ENCODE data around the gene DIP2A.

The DIP2A gene

GRCh38 chr21:46468108-46468774, 9.6 kb downstream of the DIP2A start:
- no peak overlapping the region for H3K4me3 ChIP-seq (ENCODE audit: low read length)
- no peak overlapping the region for H3K27ac ChIP-seq (ENCODE audit: low read depth, low read length)
- no peak overlapping the region for H3K4me2 ChIP-seq (ENCODE audit: low read length)
- no peaks in the 10 kb centered on the region for H4K20me1 ChIP-seq (ENCODE audit: control insufficient read depth, insufficient read depth, low read depth, low read length)
- no peaks in the 10 kb centered on the region for H3K9me3 ChIP-seq (ENCODE audit: control insufficient read depth, insufficient read depth, low read length)
- TF ChIP-seq EZH2phosphoT487 (IDR thresholded peaks at IDR 0.05; ENCODE audit: borderline replicate concordance, low read length) (no peak), CTCF (IDR thresholded peaks at IDR 0.05; ENCODE audit: low read depth, low read length, poor library complexity, severe bottlenecking) (no peak)
- H3F3A ChIP-seq (ENCODE audit: control insufficient read depth, insufficient read depth): no peaks in the 10 kb centered on the region
- no peaks in the 10 kb centered on the region for H3K27me3 ChIP-seq (ENCODE audit: control insufficient read depth, low read length)
- H3K36me3 ChIP-seq (ENCODE audit: control insufficient read depth, low read length): 0 out of 2 replicates have a peak, but pooled peaks cover under 1% of the 10 kb centered on the region
- no peaks in the 10 kb centered on the region for H3K9me2 ChIP-seq (replicated peaks; ENCODE audit: control insufficient read depth, low read length)
- no peaks in the 10 kb centered on the region for H3K4me1 ChIP-seq (ENCODE audit: control insufficient read depth, low read length)
- H3K79me2 ChIP-seq (ENCODE audit: control insufficient read depth, low read length): no peaks in the 10 kb centered on the region

GRCh38 chr21:46469275-46469674, 10.6 kb downstream of the DIP2A start:
- no peak overlapping the region for H3K4me2 ChIP-seq (ENCODE audit: low read length)
- no peak for TF ChIP-seq EZH2phosphoT487 (IDR thresholded peaks at IDR 0.05; ENCODE audit: borderline replicate concordance, low read length)
- no peak for TF ChIP-seq CTCF (IDR thresholded peaks at IDR 0.05; ENCODE audit: low read depth, low read length, poor library complexity, severe bottlenecking)
- no peaks in the 10 kb centered on the region for H3K36me3 ChIP-seq (ENCODE audit: control insufficient read depth, low read length)
- no peaks in the 10 kb centered on the region for H3K9me2 ChIP-seq (replicated peaks; ENCODE audit: control insufficient read depth, low read length)
- no peaks in the 10 kb centered on the region for H3K27me3 ChIP-seq (ENCODE audit: control insufficient read depth, low read length)
- H3K4me1 ChIP-seq (ENCODE audit: control insufficient read depth, low read length): no peaks in the 10 kb centered on the region
- H3F3A ChIP-seq (ENCODE audit: control insufficient read depth, insufficient read depth): no peaks in the 10 kb centered on the region
- no peaks in the 10 kb centered on the region for H4K20me1 ChIP-seq (ENCODE audit: control insufficient read depth, insufficient read depth, low read depth, low read length)
- no peaks in the 10 kb centered on the region for H3K79me2 ChIP-seq (ENCODE audit: control insufficient read depth, low read length)
- no peak overlapping the region for H3K4me3 ChIP-seq (ENCODE audit: low read length)
- H3K27ac ChIP-seq (ENCODE audit: low read depth, low read length): no peak overlapping the region
- no peaks in the 10 kb centered on the region for H3K9me3 ChIP-seq (ENCODE audit: control insufficient read depth, insufficient read depth, low read length)

- Histone ChIP-seq H3K4me3 (ENCODE audit: low read length) (no peak overlapping the region), H3K9me3 (ENCODE audit: control insufficient read depth, insufficient read depth, low read length) (no peaks in the 10 kb centered on the region), H3K79me2 (ENCODE audit: control insufficient read depth, low read length) (no peaks in the 10 kb centered on the region), H3K4me2 (ENCODE audit: low read length) (no peak overlapping the region), H3K9me2 (replicated peaks; ENCODE audit: control insufficient read depth, low read length) (no peaks in the 10 kb centered on the region), H4K20me1 (ENCODE audit: control insufficient read depth, insufficient read depth, low read depth, low read length) (no peaks in the 10 kb centered on the region), H3F3A (ENCODE audit: control insufficient read depth, insufficient read depth) (no peaks in the 10 kb centered on the region), H3K4me1 (ENCODE audit: control insufficient read depth, low read length) (no peaks in the 10 kb centered on the region), H3K27me3 (ENCODE audit: control insufficient read depth, low read length) (no peaks in the 10 kb centered on the region), H3K36me3 (ENCODE audit: control insufficient read depth, low read length) (no peaks in the 10 kb centered on the region), H3K27ac (ENCODE audit: low read depth, low read length) (no peak overlapping the region)
- no peak for TF ChIP-seq EZH2phosphoT487 (IDR thresholded peaks at IDR 0.05; ENCODE audit: borderline replicate concordance, low read length)
- no peak for TF ChIP-seq CTCF (IDR thresholded peaks at IDR 0.05; ENCODE audit: low read depth, low read length, poor library complexity, severe bottlenecking)
These were observed 12.8 kb downstream of the DIP2A start for GRCh38 chr21:46471514-46471913.
